Thyroid gland (tissue), 4 donors: ENCODE results near the gene SLC2A4.
A peak's percentile ranks its signal among the peaks of the same experiment; 100 is the strongest.

Source experiments
- CTCF ChIP-seq, 6 experiments: fragments of 200-600 bp in 3 of 6; fragments of 450-650 bp in 3 of 6; sonication (generic) in 3 of 6; IDR thresholded peaks; one replicate each; pipeline ENCODE4 v1.5.1; 2016 to 2019; ENCODE audit warnings: antibody characterized with exemption in 6 of 6, mild to moderate bottlenecking in 2 of 6, inconsistent platforms in 1 of 6, moderate library complexity in 1 of 6
- POLR2A ChIP-seq, 2 donors: fragments of 450-650 bp; IDR thresholded peaks; one replicate each; pipeline ENCODE4 v1.6.1; 2017; ENCODE audit warnings: antibody characterized with exemption in 2 of 2, mild to moderate bottlenecking in 2 of 2, moderate library complexity in 1 of 2

GRCh38 chr17:7307686-7308624 is 26.4 kb downstream of the SLC2A4 start:
- TF ChIP-seq CTCF (IDR thresholded peaks at IDR 0.05) = peak in 3 of 6 experiments; percentile 5 to 14 (median 8)
- TF ChIP-seq POLR2A (IDR thresholded peaks at IDR 0.05) = peak in 1 of 2 donors; percentile 63
